ENCODE measurements around the gene GPR21. TPM values are rescaled to one million over a fixed set of nuclear protein-coding genes. Genes with fewer than 3 reads are reported as not detected.

Gene GPR21
- total RNA-seq, 4 donors from 2014 or later, result 4.0 to 11.8 (median 5.7) TPM

- Histone ChIP-seq H3K4me1 (peaks cover 15 to 34% of the 10 kb centered on the region in 2 donors), H3K27me3 (no peaks in the 10 kb centered on the region), H3K9me3 (no peaks in the 10 kb centered on the region), H3K36me3 (no peaks in the 10 kb centered on the region), H3K4me3 (replicated peaks in 1 of 3) (no peak overlapping the region), H3K27ac (peak overlapping the region in 1 of 3 donors; percentile 17)
- 85 to 87% methylated on average over 5 of the region's 5 CpGs for WGBS, 2 donors
- intact Hi-C loops (cut with DNase I), result no loop called here
- DNase-seq, result no peak
- no peak for TF ChIP-seq POLR2A (IDR thresholded peaks at IDR 0.05)
Measured at GRCh38 chr9:123043081-123043939, 9.8 kb downstream of the GPR21 start.

- intact Hi-C loops (cut with DNase I), result no loop called here
- no peaks in the 10 kb centered on the region for H3K36me3 ChIP-seq
- no peak for TF ChIP-seq POLR2A (IDR thresholded peaks at IDR 0.05)
- TF ChIP-seq CTCF (IDR thresholded peaks at IDR 0.05), result no peak
- no peaks in the 10 kb centered on the region for H3K9me3 ChIP-seq
- H3K27me3 ChIP-seq, result no peaks in the 10 kb centered on the region
- DNase-seq, result no peak
- H3K4me1 ChIP-seq, result peaks cover 21 to 39% of the 10 kb centered on the region in 2 donors
- peak overlapping the region in 1 of 3 donors; percentile 20 for H3K27ac ChIP-seq
- WGBS, 2 donors, result 81 to 92% methylated on average over 4 of the region's 4 CpGs
- H3K4me3 ChIP-seq (replicated peaks in 1 of 3), result no peak overlapping the region
Measured at GRCh38 chr9:123044586-123044985, 11.1 kb downstream of the GPR21 start.

DNA sequence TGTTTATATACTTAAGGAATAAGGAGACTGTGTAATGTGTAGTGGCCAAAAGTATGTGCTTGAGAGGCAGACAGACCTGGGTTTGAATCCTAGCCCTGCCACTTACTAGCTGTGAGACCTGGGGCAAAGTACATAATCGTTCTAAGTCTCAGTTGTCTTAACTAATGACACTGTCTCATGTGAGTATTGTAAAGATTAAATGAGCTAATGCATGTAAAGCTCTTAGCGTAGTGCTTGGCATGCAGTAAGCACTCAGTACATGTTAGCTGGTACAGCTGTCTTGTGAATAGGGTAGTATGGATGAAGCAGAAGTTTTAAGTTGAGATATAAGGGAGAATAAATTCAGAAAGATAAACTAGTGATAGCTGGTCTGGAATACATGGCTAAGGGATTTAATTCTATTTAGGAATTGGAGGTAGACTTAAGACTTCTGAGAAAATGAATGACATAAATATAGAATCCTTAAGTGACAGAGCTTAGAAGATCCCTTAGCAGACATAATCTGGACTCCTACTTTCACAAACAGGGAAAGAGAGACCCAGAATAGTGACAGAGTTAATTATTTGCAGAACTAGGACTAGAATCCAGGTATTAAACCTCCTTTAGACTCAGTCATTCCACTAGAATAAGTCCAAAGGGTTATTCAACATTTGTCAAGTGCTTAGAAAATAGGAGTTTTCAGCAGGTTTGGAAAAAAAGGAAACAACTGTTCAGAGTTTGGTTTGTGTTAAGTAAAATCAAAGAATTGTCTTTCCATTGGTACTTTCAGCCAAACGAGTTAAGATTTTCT is 13.1 kb downstream of the GPR21 start:
- WGBS, 2 donors, result 63 to 80% methylated on average over 3 of the region's 3 CpGs
- Histone ChIP-seq H3K27me3 (no peaks in the 10 kb centered on the region), H3K4me3 (replicated peaks in 1 of 3) (no peak overlapping the region), H3K36me3 (no peaks in the 10 kb centered on the region), H3K4me1 (peaks cover 23 to 42% of the 10 kb centered on the region in 2 donors), H3K9me3 (no peaks in the 10 kb centered on the region), H3K27ac (peak overlapping the region; percentile 4 to 52 (median 15))
- TF ChIP-seq POLR2A (IDR thresholded peaks at IDR 0.05) (no peak), CTCF (IDR thresholded peaks at IDR 0.05) (no peak)
- intact Hi-C loops (cut with DNase I), result no loop called here
- no peak for DNase-seq

DNA sequence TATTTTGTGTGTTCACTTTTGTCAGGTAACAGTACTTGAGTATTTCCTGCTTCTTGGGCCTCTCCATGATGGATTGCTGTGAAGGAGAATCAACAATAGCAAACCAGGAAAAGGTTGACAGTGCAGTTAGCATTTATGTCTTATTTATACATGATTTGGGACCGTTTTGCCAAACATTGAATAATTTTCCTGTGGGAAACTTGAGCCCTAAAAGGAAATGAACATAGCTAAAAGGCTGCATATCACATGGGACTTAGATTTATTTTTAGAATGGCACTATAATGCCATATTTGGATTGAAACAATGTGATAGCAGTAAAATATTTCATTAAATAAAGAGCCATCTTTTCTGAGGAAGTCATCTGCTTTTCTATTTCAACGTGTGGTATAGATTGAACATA is 15.3 kb downstream of the GPR21 start:
- intact Hi-C loops (cut with DNase I), result no loop called here
- Histone ChIP-seq H3K27me3 (no peaks in the 10 kb centered on the region), H3K27ac (peak overlapping the region; percentile 5 to 82 (median 75)), H3K9me3 (no peaks in the 10 kb centered on the region), H3K36me3 (no peaks in the 10 kb centered on the region), H3K4me1 (peaks cover 38 to 58% of the 10 kb centered on the region in 2 donors), H3K4me3 (replicated peaks in 1 of 3) (no peak overlapping the region)
- 56 to 63% methylated on average over 2 of the region's 2 CpGs for WGBS, 2 donors
- DNase-seq, result no peak
- no peak for TF ChIP-seq POLR2A (IDR thresholded peaks at IDR 0.05)
- no peak for TF ChIP-seq CTCF (IDR thresholded peaks at IDR 0.05)

GRCh38 chr9:123049589-123050222 is 16.2 kb downstream of the GPR21 start:
- H3K4me3 ChIP-seq (replicated peaks in 1 of 3), result no peak overlapping the region
- DNase-seq, result peak in 1 of 2 donors; percentile 42
- TF ChIP-seq CTCF (IDR thresholded peaks at IDR 0.05) (no peak), POLR2A (IDR thresholded peaks at IDR 0.05) (no peak)
- 15 to 27% methylated on average over 3 of the region's 3 CpGs for WGBS, 2 donors
- H3K9me3 ChIP-seq, result no peaks in the 10 kb centered on the region
- H3K27me3 ChIP-seq, result no peaks in the 10 kb centered on the region
- intact Hi-C loops (cut with DNase I), result no loop called here
- peak overlapping the region; percentile 5 to 82 (median 75) for H3K27ac ChIP-seq
- H3K36me3 ChIP-seq, result no peaks in the 10 kb centered on the region
- peaks cover 46 to 67% of the 10 kb centered on the region in 2 donors for H3K4me1 ChIP-seq
